ENCODE data around the gene SIRT6.

The SIRT6 gene

GRCh38 chr19:4224470-4224869 lies 42.1 kb upstream of the SIRT6 start:
- no peak for TF ChIP-seq RAD21 (IDR thresholded peaks at IDR 0.05; ENCODE audit: low read depth)
- TF ChIP-seq MAX (IDR thresholded peaks at IDR 0.05): no peak
- no peak for TF ChIP-seq CREB1 (IDR thresholded peaks at IDR 0.05; ENCODE audit: low read depth)
- TF ChIP-seq EGR1 (IDR thresholded peaks at IDR 0.05): no peak
- no peak for TF ChIP-seq CEBPB (IDR thresholded peaks at IDR 0.05)
- TF ChIP-seq TAF1 (IDR thresholded peaks at IDR 0.05; ENCODE audit: low read depth): no peak
- TF ChIP-seq REST (IDR thresholded peaks at IDR 0.05; ENCODE audit: low read depth): no peak
- no peak for TF ChIP-seq FOXM1 (IDR thresholded peaks at IDR 0.05; ENCODE audit: borderline replicate concordance, low read depth)
- TF ChIP-seq EP300 (IDR thresholded peaks at IDR 0.05; ENCODE audit: borderline replicate concordance): no peak
- TF ChIP-seq TEAD4 (IDR thresholded peaks at IDR 0.05): no peak
- TF ChIP-seq YY1 (IDR thresholded peaks at IDR 0.05; ENCODE audit: low read depth): no peak
- TF ChIP-seq USF1 (IDR thresholded peaks at IDR 0.05): no peak
- no peak for TF ChIP-seq ZBTB7A (IDR thresholded peaks at IDR 0.05; ENCODE audit: low read depth)
- no peak for TF ChIP-seq TCF12 (IDR thresholded peaks at IDR 0.05; ENCODE audit: low read depth)

- TF ChIP-seq CEBPB (IDR thresholded peaks at IDR 0.05) (no peak), CREB1 (IDR thresholded peaks at IDR 0.05; ENCODE audit: low read depth) (no peak), USF1 (IDR thresholded peaks at IDR 0.05) (no peak), REST (IDR thresholded peaks at IDR 0.05; ENCODE audit: low read depth) (no peak), EP300 (IDR thresholded peaks at IDR 0.05; ENCODE audit: borderline replicate concordance) (no peak), RAD21 (IDR thresholded peaks at IDR 0.05; ENCODE audit: low read depth) (no peak), FOXM1 (IDR thresholded peaks at IDR 0.05; ENCODE audit: borderline replicate concordance, low read depth) (no peak)
These were observed 37.8 kb upstream of the SIRT6 start for GRCh38 chr19:4220188-4220587.

- TF ChIP-seq TAF1 (IDR thresholded peaks at IDR 0.05; ENCODE audit: low read depth) (no peak), MAX (IDR thresholded peaks at IDR 0.05) (no peak), TEAD4 (IDR thresholded peaks at IDR 0.05) (no peak), EGR1 (IDR thresholded peaks at IDR 0.05) (no peak), TCF12 (IDR thresholded peaks at IDR 0.05; ENCODE audit: low read depth) (no peak), ZBTB7A (IDR thresholded peaks at IDR 0.05; ENCODE audit: low read depth) (no peak), USF1 (IDR thresholded peaks at IDR 0.05) (no peak), RAD21 (IDR thresholded peaks at IDR 0.05; ENCODE audit: low read depth) (no peak), CREB1 (IDR thresholded peaks at IDR 0.05; ENCODE audit: low read depth) (no peak)
These were observed 35.3 kb upstream of the SIRT6 start for GRCh38 chr19:4217429-4218264.

- TF ChIP-seq TCF12 (IDR thresholded peaks at IDR 0.05; ENCODE audit: low read depth) (no peak), USF1 (IDR thresholded peaks at IDR 0.05) (no peak), CREB1 (IDR thresholded peaks at IDR 0.05; ENCODE audit: low read depth) (no peak), EP300 (IDR thresholded peaks at IDR 0.05; ENCODE audit: borderline replicate concordance) (no peak), CEBPB (IDR thresholded peaks at IDR 0.05) (no peak), RAD21 (IDR thresholded peaks at IDR 0.05; ENCODE audit: low read depth) (no peak), TAF1 (IDR thresholded peaks at IDR 0.05; ENCODE audit: low read depth) (no peak), FOXM1 (IDR thresholded peaks at IDR 0.05; ENCODE audit: borderline replicate concordance, low read depth) (no peak), YY1 (IDR thresholded peaks at IDR 0.05; ENCODE audit: low read depth) (no peak), MAX (IDR thresholded peaks at IDR 0.05) (no peak), TEAD4 (IDR thresholded peaks at IDR 0.05) (no peak), EGR1 (IDR thresholded peaks at IDR 0.05) (no peak), NFIC (IDR thresholded peaks at IDR 0.05) (no peak), ZBTB7A (IDR thresholded peaks at IDR 0.05; ENCODE audit: low read depth) (no peak), REST (IDR thresholded peaks at IDR 0.05; ENCODE audit: low read depth) (no peak)
These were observed 34.5 kb upstream of the SIRT6 start for GRCh38 chr19:4216846-4217245.

All from Ishikawa (cell line).